HuH-7 (cell line): ENCODE results near the gene ZMYND10.

Source experiments
- DNase-seq: peaks from one replicate; pipeline ENCODE4 v3.0.0; 2011; ENCODE audit warnings: low spot score

Gene ZMYND10

DNA sequence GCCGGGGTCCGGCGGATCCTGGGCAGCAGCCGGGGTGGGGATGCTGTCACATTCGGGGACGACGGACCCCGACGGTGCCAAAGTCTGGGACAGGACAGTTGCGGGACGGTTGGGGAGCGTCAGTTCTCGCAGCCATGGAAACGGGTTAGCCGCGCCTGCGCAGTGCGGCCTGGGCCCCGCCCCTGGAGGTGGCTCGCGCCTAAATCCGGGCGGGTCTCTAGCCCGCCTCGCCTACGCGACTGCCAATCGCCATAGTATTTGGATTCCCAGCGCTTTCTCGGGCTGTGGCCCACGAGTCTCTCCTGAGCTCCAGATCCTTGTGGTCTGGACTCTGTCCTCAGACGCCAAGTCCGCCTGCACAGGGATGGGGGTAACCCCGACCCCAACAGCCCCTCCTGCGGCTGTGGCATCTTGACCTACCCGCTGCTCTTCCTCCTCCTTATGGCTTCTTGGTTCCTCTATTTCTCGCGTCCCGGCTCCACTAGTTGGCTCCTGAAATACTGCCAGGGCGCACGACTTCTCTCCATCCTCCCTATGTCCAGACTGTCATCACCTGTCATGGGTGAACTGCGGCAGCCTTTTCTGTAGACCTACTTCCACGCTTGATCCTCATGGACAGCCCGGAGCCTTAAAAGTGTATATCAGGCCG is at the start of gene ZMYND10:
TSS of gene ZMYND10 (minus strand) at position 147 of the 649 bp plus-strand sequence. CDS start 153 bp downstream, outside the sequence.
- no peak for DNase-seq

DNA sequence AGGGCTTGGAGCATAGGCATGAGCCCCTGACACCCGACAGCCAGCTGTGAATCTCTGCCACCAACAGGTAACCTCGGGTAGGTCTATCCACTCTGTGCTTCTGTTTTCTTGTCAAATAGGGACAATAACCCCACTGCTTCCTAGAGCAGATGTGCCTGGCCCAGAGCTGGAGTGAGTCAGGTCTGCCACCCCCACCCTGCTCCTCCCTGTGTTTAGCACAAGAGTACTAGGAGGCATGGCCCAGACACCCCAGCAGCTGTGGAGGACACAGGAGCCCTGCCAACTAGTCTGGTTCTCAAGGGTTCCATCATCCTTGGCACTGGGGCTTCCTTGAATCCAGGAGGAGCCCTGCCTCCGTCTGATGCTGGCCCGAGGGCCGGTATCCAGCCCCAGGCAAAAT is 47.5 kb upstream of the ZMYND10 start:
- DNase-seq: no peak

DNA sequence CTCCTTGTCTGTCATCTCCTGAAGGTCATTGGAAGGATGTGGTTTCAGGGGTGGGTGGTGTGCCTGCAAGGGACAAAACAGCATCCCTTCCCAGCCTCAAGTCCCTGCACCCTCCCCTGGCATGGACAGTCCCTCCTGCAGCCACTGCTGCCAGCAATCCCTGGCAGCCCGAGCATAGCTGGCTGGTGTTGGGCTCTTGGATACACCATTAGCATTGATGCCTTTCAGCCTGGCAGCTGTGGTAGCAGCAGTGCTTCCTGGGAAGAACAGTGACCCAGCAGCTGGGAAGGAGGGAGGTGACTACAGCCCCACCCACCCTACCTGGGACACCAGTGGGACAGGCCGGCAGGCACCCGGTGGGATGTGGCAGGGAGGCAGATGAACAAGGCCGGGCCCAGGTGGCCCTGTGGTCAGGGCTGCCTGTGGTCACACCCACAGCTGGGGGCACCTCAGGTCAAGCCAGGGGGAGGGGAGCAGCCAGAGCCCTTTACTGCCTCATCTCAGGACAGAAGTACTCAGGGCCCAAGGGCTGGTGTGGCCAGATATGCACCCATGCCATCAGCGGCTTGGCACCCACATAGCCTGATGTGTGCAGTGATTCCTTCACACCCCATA is 46.7 kb upstream of the ZMYND10 start:
- no peak for DNase-seq

DNA sequence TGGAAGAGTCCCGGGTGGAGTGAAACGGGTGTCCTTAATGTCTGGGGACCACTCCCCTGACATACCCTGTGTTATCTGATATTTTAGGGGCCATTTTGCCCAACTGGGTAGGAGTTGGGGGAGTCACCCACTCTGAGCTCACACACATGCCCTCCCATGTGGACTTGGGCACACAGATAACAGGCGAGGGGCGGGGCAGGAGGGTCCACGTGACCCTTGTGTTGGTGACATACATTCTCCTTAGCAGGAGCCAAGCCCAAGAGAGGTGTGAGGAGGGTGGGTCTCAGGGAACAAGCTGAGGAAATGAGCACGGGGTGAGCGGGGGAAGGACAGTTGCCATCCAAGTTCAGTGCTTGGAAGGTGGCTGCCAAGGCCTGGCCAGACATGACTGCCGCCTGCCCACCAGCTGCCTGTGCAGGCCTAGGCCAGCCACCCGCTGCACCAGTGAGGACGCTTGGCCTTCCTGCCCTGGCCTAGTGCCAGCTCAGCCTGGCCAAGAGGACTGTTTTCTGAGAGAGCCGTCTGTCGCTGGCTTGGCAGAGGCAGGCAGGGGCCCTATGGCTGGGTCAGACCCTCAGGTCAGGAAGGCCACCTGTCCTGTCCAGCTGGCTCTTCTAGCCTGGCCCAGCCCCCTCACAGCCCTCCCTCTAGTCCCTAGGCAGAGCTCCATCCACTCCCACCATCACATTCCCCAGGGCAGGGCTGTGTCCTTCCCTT is 45.1 kb upstream of the ZMYND10 start:
- DNase-seq: no peak

DNA sequence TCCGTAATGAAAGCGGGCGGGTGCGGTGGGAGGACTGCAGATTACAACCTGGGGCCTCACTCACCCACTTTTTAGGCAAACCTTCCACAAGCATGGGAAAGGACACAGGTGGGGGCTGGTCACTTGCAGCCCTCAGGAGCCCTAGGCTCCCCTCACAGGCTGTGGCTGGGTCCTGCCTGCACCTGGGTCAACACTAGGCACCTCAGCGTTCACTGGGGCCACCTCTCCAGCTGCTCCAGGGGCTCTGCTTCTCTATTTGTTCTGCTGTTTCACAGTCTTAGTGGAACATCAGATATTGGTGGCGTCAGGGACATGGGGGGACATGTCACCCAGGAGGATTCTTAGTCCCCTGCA is 43.9 kb upstream of the ZMYND10 start:
- DNase-seq: no peak

DNA sequence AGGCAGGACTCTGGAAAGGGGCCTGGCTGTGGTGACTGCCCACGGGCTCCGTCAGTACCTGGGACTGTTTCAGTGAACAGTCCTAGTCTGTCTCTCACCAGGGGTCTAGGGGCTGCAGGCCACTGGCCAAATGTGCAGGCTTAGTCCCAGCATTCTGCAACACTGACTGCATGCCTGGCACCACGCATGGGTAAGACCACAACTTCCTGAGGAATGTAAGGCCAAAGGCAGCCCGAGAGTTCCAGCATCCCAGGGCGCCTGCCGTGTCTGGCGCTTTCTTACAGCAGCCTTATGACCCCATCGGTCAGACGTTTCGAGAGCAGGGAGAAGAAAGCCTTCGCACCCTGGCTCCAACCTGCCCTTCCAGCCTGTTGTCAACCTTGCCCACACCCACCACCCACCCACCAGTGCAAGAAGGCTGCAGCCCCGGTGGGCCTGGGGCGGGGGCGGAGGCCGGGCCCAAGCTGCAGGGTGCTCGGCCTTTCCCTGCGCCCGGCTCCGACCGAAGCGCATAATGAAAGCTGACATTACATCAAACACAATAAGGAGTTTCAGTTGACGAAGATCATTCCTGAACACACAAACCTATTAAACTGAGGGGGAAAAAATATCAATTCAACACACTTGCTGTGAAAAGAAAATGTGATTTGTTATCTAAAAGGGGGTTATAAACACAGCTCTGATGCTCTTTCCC is 43.3 kb upstream of the ZMYND10 start:
- no peak for DNase-seq

DNA sequence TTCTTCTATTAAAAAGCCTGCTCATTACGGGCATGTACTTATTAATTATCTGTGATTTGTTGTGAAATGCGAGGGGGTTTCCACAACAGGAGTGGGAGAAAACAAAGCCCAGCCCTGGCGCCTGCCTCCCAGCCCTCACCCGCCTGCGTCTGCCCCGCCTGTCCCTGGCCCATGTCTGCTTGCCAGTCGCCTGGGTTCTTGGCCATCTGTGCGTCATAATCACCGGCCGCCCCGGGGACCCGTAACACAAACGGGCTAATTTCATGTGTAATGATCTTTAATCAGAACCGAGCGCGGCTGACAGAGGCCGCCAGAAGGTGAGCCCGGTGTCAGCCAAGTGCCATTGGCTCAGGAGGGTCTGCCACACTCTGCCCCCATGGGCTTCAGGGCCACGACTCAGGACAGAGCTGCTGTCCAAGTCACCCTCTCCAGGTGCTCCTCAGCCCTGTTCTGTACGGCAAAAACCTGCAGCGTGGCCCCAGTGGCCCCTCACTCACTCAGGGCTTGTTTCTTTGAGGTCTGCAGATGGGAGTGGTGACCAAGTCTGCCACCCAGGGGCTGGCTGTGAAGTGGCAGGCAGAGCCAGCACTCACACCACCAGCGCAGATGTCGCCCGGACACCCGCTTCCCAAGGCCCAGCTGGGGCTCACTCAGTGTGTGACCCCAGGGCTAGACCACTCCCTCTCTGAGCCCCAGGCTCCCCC is 42.6 kb upstream of the ZMYND10 start:
- DNase-seq: peak; percentile 78

DNA sequence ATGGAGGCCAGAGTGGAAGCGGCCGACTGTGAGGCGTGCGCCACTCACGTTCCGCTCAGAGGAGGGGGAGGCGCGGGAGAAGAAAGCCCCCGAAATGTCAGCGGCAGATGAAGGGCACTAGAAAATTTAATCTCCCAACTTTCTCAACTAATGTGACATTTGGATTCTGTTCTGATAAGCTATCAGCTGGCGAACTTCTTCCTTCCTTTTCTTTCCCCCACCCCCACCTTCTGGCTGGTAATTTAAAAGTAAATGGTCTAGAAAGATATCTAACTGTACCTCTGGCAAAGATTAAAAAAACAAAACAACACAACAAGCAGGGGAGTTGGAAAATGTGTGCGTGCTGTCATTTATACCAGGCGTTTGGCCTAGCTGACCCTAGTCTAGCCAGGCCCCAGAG is 40.2 kb upstream of the ZMYND10 start:
- no peak for DNase-seq

DNA sequence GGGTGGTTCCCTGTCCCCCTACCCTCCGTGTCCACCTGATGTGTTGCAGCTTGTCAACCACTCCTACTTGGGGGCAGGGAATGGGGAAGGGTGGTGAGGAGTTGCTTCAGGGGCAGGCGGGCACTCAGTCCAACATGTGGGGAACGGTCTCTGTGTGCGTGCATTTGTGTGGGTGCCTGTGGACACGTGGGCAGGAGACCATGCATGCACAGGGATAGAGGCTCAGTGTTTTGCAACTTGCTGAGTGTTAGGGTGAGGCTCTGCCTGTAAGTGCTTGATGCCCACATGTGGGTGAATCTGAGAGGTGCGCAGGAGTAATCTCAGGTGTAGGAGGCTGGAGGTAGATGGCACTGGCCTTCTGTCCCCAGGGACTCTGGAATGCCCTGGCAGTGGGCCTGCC is 38.2 kb upstream of the ZMYND10 start:
- no peak for DNase-seq

DNA sequence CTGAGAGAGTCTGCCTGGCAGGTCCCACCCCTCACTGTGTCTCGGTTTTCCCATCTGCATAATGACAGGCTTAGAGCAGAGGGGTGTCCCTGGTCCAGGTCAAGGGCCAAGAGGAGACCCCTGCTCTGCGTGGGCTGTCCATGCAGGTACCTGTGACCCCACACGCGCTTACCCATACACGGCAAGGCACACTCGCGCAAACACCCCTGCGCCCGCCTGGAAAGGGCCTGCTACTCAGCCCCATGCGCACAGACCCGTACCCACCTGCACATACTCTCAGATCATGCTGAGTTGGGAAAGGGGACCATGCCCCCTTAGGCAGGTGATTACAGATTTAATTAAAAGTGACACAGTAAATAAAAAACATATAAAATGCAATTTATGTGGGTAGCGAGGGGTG is 37.2 kb upstream of the ZMYND10 start:
- DNase-seq: no peak

DNA sequence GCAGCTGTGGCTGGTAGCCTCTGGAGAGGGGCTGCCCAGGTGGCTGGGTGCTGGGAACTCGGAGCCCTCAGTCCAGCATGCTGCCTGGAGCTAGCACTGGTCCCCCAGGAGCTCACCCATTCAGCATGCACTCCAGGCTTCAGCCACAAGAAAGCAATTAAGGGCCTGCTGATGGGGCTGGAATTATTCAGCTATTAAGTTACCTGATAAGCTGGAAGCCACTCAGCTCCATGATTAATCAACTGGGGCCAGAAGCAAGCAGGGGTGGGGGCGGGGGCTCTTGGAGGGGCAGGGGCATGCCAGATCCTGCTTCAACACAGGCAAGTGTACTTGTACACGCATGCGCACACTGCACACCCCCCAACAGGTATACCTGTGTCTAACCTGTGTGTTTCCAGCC is 35.9 kb upstream of the ZMYND10 start:
- DNase-seq: no peak

DNA sequence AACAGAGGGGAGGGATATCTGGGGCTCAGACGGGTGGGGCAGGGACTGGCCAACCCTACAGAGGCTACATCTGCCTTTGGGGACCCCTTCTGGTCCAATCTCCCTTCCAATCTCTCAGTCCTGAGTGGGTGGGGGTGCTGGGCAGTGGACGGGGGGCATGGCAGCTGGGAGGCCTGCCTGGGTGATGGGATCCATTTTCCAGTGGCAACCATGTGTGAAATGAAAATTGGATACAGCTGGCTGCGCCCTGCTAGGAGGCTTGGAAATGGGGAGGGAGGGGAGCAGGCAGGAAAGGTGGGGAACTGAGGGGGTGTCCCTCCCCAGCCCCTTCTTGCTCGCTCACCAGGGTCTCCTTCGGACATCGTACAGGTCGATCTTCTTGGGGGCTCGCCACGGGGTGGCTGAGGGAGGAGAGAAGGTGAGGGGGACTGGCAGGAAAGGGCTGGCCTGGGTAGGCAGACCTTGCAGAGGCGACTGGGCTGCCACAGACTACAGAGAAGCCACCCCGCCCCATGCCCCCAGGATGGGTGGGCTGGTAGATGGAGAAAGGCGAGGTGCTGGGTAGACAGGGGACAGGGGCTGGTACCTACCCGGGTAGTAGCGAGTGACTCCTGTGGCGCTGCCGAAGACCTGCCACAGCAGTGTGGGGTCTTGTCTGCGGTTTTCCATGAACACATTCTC is 35.0 kb upstream of the ZMYND10 start:
- DNase-seq: no peak

DNA sequence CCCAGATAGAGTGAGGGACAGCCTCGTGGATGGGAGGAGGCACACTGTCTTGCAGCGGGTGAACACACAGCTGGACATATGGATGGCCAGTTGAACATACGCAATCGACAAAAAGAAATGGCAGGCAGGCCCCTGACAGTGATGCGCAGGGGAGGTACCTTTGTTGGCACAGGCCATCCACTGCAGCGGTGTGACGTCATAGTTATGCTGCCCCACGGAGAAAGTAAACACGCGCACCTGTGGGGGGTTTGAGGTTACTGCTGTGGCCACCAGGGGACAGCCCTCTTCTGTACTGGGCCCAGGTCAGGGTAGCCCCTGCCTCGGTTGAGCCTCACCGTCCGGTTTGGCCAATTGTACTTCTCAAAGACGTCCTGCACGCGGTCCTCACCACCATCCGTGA is 33.2 kb upstream of the ZMYND10 start:
- no peak for DNase-seq

DNA sequence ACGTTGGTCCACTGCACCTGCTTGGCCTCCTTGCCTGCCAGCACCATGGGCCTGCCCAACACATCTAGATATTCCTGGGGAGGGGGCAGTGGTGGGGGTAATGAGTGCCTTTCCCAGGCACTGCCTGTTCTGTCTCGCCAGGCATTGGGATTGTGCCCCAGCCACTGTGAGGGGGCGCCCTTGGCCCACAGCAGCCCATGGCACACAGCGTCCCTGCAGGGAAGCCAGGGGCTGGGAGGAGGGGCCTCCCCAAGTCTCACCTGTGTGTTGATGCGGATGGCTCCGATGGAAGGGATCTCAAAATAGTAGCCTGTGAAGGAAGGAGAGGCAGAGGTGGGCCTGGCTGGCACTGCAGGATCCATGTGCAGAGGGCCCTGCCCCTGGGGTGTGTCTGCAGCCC is 32.5 kb upstream of the ZMYND10 start:
- DNase-seq: no peak

DNA sequence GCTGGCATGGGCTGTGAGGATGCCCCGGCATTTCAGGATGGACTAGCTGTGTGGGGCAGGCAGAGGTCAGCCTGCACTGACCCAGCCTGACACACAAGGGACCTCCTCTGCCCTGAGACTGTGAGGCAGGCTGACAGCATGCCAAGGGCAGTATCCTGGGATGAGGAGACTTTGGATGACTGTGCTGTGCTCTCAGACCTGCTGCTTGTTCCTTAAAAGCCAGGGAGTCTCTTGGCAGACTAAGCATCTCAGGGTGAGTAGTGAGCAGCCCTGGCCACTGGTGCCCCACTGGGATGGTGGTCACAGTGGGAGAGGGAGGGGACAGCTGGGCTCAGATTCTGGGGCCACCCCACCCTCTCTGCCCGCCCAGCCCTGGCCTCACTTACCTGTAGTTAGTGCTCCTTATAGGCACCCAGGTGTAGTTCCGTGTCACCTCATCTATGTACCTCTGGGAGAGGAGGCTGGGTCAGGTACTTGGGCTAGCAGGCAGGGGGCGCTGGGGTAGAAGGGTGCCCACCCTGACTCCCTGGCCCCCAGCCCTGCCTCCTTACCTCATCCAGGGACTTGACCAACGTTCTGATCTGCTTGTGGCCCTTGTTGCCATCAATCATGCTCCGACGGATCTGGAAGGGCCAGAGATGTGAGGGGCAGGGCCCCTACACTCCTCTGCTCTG is 29.9 kb upstream of the ZMYND10 start:
- no peak for DNase-seq

DNA sequence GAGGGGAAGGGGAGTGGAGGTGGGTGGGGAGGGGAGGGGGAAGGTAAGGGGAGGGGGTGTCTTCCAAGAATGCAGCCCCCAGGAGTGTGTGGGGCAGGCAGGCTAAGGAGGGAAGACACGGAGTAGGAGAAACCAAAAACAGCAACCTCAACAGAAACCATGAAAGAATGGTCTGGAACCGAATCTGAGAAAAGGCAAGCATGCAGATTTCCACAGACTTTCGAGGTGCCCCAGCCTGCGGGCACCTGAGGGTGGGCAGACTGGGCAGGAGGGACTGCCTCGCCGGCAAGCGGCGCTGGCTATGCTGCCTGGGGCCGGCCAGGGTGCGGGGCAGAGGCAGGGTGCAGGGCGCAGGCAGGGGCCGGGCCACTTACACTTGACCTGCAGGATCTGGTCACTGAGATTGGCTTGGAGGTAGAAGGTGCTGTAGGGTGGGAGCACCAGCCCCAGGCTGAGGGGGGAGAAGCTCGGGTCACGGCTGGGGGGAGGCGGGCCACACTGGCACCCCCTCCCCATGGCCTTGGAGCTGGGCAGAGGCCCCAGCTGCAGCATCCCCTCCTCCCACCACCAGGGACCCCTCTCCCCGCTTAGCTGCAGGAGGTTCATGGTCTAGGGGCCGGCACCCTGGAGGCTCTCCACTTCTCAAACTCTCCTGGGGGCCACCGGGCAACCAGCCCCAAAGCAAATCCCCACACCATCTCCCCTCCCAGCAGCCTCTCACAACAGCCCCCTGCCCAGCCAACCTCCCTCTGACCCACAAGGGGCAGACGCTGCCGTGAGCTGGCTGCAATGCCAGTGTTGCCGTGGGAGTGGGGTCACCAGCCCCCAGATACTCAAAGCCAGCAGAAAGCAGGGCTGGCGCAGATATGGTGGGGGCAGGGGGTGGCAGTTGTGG is 29.1 kb upstream of the ZMYND10 start:
- no peak for DNase-seq

DNA sequence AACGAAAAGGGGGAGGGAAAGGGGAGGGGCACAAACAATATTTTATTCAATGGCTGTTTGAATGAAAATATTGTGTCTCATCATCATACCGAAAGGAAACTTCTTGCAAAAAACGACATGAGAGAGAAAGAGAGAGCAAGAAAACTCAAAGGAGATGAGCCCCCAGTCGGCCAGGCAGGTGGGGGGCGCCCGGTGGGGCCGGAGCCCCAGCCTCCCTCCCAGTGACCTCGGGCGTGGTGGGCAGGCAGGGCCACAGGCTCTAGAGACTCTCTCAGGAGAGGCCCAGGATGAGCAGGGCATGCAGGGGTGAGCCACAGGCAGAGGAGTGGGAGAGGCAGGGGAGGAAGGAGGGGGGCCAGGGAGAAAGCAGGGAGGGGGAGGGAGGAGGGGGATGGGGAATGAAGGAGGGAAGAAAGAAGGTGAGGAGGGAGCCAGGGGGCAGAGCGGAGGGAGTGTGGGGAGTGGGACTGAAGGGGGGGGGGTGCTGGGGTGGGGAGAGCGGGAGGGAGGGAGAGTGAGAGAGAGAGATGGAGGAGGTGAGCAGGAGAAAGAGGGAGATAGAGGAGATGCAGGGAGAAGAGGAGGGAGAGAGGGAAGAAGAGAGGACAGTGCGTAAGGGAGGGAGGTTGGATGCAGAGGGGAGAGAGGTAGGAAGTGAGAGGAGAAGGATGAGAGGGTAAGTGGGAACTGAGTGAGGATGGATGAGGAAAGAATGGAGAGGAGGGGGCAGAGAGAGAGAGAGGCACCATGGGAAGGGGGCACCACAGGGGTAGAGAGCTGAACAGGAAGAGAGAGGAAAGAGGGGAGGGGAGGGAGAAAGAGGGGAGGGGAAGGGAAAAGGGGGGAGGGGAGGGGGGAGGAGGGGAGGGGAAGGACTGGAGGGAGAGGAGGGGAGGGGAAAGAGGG is 27.9 kb upstream of the ZMYND10 start:
- DNase-seq: no peak

DNA sequence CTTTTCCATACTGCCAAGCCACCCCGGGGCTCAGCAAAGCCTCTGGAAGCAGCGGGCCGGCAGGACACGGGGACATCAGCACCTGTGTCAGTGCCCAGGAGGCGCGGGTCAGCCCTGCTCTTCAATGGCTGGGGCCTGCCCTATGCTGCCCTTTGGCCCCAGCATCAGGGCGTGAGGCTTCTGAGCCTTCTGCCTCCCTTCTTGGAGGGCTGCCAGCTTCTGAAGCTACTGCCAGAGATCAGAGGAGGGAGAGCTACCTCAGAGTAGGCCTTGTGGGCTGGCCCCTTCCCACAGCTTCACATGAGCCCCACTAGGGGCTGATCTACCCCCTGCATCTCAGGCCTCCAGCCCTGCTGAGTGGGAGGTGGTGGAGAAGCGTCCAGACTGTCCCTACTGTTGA is 26.8 kb upstream of the ZMYND10 start:
- peak; percentile 45 for DNase-seq

DNA sequence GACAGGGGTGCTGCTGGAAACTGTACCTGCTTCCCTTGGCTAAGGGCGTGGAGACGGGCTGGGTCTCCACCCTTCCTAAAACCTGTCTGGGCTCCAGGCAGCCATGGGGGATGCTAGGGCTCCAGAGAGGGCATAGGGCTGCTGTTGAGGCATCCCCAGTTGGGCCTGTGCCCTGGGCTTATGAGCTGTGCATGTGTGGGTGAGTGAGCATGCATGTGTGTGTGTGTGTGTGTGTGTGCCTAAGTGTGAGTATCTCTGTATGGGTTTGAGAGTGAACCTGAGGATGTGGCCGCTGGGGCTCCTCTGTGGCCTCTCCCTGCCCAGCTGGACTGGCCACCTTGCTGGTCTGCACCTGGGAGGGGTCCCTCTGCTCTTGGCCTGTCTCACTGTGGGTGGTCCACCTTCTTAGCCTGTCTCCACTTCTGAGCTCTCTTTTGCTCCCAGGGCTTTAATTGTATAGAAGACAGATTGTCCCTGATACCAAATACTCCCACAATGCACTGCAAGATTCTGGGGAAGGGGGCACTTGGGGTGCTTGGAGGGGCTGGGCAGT is 25.7 kb upstream of the ZMYND10 start:
- DNase-seq: no peak
